C4-2B (cell line): ENCODE data around the gene NDUFB7.

ENCODE experiments used
- H3K27ac ChIP-seq: fragments of 450-650 bp; 2 replicates; pipeline ENCODE4 v1.5.1; 2017
- CTCF ChIP-seq: fragments of 450-650 bp; conservative IDR thresholded peaks from 2 replicates; pipeline ENCODE4 v1.5.1; 2017; ENCODE audit warnings: mild to moderate bottlenecking
- ZFX ChIP-seq: fragments of 450-650 bp; IDR thresholded peaks from 2 replicates; pipeline ENCODE4 v1.6.1; 2017

Gene NDUFB7

DNA sequence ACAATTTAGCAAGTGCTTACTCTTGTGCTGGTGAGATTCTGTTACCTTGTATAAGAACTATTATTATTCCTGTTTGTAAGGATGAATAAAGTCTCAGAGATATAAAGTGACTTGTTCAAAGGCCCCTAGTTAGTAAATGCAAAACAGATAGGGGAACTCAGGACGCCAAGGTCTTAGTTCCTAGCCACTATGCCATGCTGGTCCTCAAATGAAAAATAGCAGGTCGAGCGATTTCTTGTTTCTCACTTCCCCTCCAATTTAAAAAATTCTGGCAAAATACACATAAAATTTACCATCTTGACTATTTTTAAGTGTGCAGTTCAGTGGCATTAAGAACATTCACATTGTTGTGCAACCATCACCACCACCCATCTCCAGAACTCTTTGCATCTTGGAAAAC lies 41.4 kb downstream of the NDUFB7 start:
- TF ChIP-seq CTCF (no peak), ZFX (no peak)
- H3K27ac ChIP-seq = no peak overlapping the region

DNA sequence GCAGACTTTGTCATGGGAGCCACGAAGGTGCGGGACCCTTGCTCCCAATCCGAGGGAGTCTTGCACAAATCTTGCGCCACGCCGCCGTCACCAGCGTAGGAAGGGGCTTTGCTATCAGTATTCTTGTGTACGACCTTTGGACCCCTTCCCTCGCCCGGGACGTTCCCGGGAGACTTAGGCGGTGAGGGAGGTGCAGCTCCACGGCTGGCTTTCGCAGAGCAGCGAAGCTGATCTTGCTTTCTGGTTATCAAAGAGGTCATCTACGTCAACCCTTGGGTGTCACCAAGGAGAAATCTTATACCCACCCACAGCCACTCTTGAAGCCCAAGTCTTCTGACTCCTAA lies 41.9 kb downstream of the NDUFB7 start:
- peak overlapping the region; percentile 93 for H3K27ac ChIP-seq
- TF ChIP-seq ZFX (no peak), CTCF (no peak)

- TF ChIP-seq ZFX = no peak
- no peak for TF ChIP-seq CTCF
- H3K27ac ChIP-seq = peak within 1 kb of the TSS; percentile 93
Measured at GRCh38 chr19:14529254-14530004, 42.4 kb downstream of the NDUFB7 start, which contains the start of gene TECR. Gene TECR (plus strand): TSS chr19:14529594. CDS start chr19:14529697, 103 bp downstream.

DNA sequence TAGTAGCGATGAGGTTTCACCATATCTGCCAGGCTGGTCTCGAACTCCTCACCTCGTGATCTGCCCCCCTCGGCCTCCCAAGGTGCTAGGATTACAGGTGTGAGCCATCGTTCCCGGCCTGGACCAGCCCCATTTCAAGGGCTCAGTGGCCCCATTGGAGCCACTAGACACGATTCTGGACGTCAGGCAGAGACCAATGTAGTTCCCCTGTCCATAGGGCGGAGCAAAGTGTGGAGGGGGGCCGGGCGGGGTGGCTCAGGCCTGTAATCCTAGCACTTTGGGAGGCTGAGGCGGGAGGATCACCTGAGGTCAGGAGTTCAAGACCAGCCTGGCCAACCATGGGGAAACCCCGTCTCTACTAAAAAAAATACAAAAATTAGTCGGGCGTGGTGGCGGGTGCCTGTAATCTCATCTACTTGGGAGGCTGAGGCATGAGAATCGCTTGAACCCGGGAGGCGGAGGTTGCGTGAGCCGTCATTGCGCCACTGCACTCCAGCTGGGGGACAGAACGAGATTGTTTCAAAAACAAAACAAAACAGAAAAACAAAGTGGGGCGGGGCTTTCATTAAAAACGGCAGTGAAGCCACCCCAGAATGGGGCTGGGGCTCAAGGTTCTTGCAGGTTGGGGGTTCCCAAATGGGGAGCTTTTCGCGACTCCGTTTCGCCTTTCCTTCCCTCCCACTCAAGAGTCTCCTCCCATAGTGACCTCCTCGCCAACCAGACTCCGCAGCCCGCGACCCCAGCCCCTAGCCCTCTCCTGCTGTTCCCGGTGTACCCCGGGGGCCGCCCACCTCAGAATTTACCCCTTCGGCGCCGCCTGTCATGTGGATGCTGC lies 43.2 kb downstream of the NDUFB7 start:
- peak overlapping the region; percentile 93 for H3K27ac ChIP-seq
- no peak for TF ChIP-seq CTCF
- no peak for TF ChIP-seq ZFX

GRCh38 chr19:14526423-14526822 lies 45.4 kb downstream of the NDUFB7 start:
- TF ChIP-seq CTCF (no peak), ZFX (no peak)

DNA sequence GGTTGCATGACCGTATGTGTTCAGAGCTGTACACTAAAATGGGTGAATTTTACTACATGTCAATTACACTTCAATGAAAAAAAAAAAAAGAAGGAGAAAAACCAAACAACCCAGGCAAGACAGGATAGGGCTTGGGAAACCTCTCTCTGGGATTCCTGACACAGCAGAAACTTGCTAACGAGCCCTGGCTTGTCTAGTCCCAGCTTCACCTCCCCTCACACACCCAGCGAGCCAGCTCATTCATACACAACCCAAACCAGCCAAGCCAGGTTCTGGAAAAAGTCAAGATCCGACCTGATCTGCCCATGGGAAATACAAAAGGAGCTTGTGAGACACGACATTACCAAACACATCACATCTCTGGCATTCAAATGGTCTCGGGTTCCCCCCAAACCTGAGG lies 46.1 kb downstream of the NDUFB7 start:
- H3K27ac ChIP-seq = no peak overlapping the region
- TF ChIP-seq ZFX = no peak
- TF ChIP-seq CTCF = no peak

More at GRCh38 chr19:14526423-14526822, 45.4 kb downstream of the NDUFB7 start:
- no peak overlapping the region for H3K27ac ChIP-seq

DNA sequence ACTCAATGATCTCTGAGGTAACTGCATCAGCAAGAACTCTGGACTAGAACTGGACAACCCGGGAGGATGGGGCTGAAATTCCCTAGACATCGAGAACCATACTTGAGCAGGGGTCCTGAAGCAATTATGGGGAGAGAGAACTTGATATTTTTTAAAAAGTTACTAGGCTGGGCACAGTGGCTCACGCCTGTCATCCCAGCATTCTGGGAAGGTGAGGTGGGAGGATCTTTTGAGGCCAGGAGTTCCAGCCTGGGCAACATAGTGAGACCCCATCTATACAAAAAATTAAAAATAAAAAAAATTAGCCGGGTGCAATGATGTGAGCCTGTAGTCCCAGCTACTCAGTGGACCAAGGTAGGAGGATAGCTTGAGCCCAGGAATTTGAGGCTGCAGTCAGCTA lies 51.3 kb downstream of the NDUFB7 start:
- TF ChIP-seq CTCF = no peak
- TF ChIP-seq ZFX = no peak
- no peak overlapping the region for H3K27ac ChIP-seq
